GM23338 (cell line): Measurements from ENCODE around the gene MRRF.

Experiments
- CTCF ChIP-seq, 2 experiments: fragments of 200-600 bp in 1 of 2; sonication (generic) in 1 of 2; conservative IDR thresholded peaks; 2 replicates each; pipeline versions ENCODE4 v1.5.1 to v1.6.1; 2016 to 2017; ENCODE audit warnings: antibody characterized with exemption in 2 of 2, low read depth in 2 of 2, mild to moderate bottlenecking in 2 of 2, moderate library complexity in 1 of 2
- EZH2 ChIP-seq: fragments of 200-600 bp; sonication (generic); IDR thresholded peaks from one replicate; pipeline ENCODE4 v1.8.0; 2017; ENCODE audit warnings: antibody characterized with exemption, mild to moderate bottlenecking, low read depth; ENCODE audit not compliant: unreplicated experiment
- EZH2phosphoT487 ChIP-seq: fragments of 200-600 bp; sonication (generic); IDR thresholded peaks from one replicate; pipeline ENCODE4 v1.8.1; 2018; ENCODE audit warnings: antibody characterized with exemption; ENCODE audit not compliant: unreplicated experiment
- POLR2AphosphoS5 ChIP-seq: IDR thresholded peaks from 2 replicates; pipeline ENCODE4 v1.6.1; 2016; ENCODE audit warnings: antibody characterized with exemption, low read depth
- REST ChIP-seq: IDR thresholded peaks from one replicate; pipeline ENCODE4 v1.6.1; 2018; ENCODE audit warnings: antibody characterized with exemption; ENCODE audit not compliant: unreplicated experiment

DNA sequence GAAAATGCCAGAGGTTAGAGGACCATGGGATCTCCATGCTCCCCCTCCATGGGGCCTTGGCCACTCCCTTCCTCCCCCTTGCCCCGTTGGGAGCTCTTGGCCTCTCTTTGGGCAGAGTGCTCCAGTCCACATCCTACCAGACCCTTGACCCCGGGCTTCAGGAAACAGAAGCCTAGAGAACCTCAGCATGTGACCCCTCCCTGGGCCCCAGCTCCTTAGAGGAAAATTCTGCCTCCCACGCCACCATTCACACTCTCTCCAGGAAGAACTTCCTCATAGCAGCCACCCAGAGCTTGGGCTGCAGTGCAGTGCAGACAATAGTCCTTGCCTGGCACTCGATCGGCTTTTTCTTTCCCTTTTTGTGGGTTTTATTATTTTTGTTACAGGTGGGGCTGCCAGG is 41.9 kb upstream of the MRRF start:
- TF ChIP-seq CTCF (conservative IDR thresholded peaks at IDR 0.05; ENCODE audit: low read depth in 2 of 2), result no peak
- TF ChIP-seq EZH2, result no peak
- TF ChIP-seq EZH2phosphoT487, result no peak
- no peak for TF ChIP-seq POLR2AphosphoS5
- no peak for TF ChIP-seq REST
